GM18951 (cell line): Measurements from ENCODE around the gene GLOD5.
A peak's percentile ranks its signal among the peaks of the same experiment; 100 is the strongest.

Source experiments
- POLR2A ChIP-seq: IDR thresholded peaks from 4 replicates; pipeline ENCODE4 v1.6.1; 2011; ENCODE audit warnings: mild to moderate bottlenecking; ENCODE audit not compliant: insufficient read length, insufficient read depth; ENCODE audit errors: extremely low read depth
- in situ Hi-C: fragments of 300-500 bp; cut with MboI; formaldehyde crosslinking; loops from one replicate; pipeline ENCODE4 v1.12.0; 2022; ENCODE audit warnings: low sequenced_read_pairs, mixed read lengths, inconsistent platforms; ENCODE audit not compliant: unreplicated experiment

GLOD5 gene

GRCh38 chrX:48737213-48737938, 24.2 kb upstream of the GLOD5 start:
- in situ Hi-C loops = no loop called here
- peak; percentile 68 for TF ChIP-seq POLR2A

GRCh38 chrX:48737940-48738339, 23.6 kb upstream of the GLOD5 start:
- no peak for TF ChIP-seq POLR2A
- in situ Hi-C loops = no loop called here

- in situ Hi-C loops = no loop called here
- TF ChIP-seq POLR2A = no peak
These were observed 19.7 kb upstream of the GLOD5 start for GRCh38 chrX:48741834-48742233.

GRCh38 chrX:48745222-48745621, 16.3 kb upstream of the GLOD5 start:
- no peak for TF ChIP-seq POLR2A
- in situ Hi-C loops = no loop called here

GRCh38 chrX:48747415-48748016, 14.0 kb upstream of the GLOD5 start:
- TF ChIP-seq POLR2A = no peak
- in situ Hi-C loops = no loop called here

GRCh38 chrX:48749182-48749581, 12.4 kb upstream of the GLOD5 start:
- no peak for TF ChIP-seq POLR2A
- in situ Hi-C loops = no loop called here

GRCh38 chrX:48751343-48751742, 10.2 kb upstream of the GLOD5 start:
- no peak for TF ChIP-seq POLR2A
- in situ Hi-C loops = no loop called here

GRCh38 chrX:48752498-48752897, 9.0 kb upstream of the GLOD5 start:
- no peak for TF ChIP-seq POLR2A
- in situ Hi-C loops = no loop called here

- TF ChIP-seq POLR2A = no peak
- in situ Hi-C loops = no loop called here
These were observed 7.8 kb upstream of the GLOD5 start for GRCh38 chrX:48753708-48754228.

- no peak for TF ChIP-seq POLR2A
- in situ Hi-C loops = no loop called here
These were observed 7.3 kb upstream of the GLOD5 start for GRCh38 chrX:48754238-48754637.

- in situ Hi-C loops = no loop called here
These were observed 7.7 kb downstream of the GLOD5 start for GRCh38 chrX:48769230-48769629.

GRCh38 chrX:48770296-48770695, 8.7 kb downstream of the GLOD5 start:
- in situ Hi-C loops = no loop called here
- TF ChIP-seq POLR2A = no peak

More at GRCh38 chrX:48769230-48769629, 7.7 kb downstream of the GLOD5 start:
- no peak for TF ChIP-seq POLR2A

GRCh38 chrX:48772602-48773001, 11.1 kb downstream of the GLOD5 start:
- in situ Hi-C loops = no loop called here
- no peak for TF ChIP-seq POLR2A

- in situ Hi-C loops = no loop called here
- no peak for TF ChIP-seq POLR2A
These were observed 15.4 kb downstream of the GLOD5 start for GRCh38 chrX:48776818-48777439.

- in situ Hi-C loops = no loop called here
- no peak for TF ChIP-seq POLR2A
These were observed 17.9 kb downstream of the GLOD5 start for GRCh38 chrX:48779399-48779798.
